Karpas-422 (cell line): ENCODE results near the gene PLSCR4. TPM values are rescaled to one million over a fixed set of nuclear protein-coding genes. Genes with fewer than 3 reads are reported as not detected.
"Not testable (repeated sequence)": the region's sequence is repeated elsewhere in the genome, so short reads cannot be mapped to it uniquely, and the experiment has no call there.

ENCODE experiments used
- DNase-seq: peaks from one replicate; pipeline ENCODE4 v3.0.0-alpha.2; 2015
- H2AFZ ChIP-seq: fragments of 200-600 bp; sonication (generic); 2 replicates; pipeline ENCODE4 v1.6.1; 2014; ENCODE audit warnings: antibody characterized with exemption, low read length, mixed read lengths
- H3K27ac ChIP-seq: fragments of 200-600 bp; sonication (generic); 2 replicates; pipeline ENCODE4 v1.5.1; 2014; ENCODE audit warnings: mild to moderate bottlenecking, low read length, moderate library complexity
- H3K27me3 ChIP-seq: fragments of 200-600 bp; sonication (generic); 2 replicates; pipeline ENCODE4 v1.6.1; 2014; ENCODE audit warnings: low read length, mixed read lengths
- H3K36me3 ChIP-seq: fragments of 200-600 bp; sonication (generic); 2 replicates; pipeline ENCODE4 v1.6.1; 2014; ENCODE audit warnings: low read length, mixed read lengths; ENCODE audit not compliant: insufficient read depth
- H3K4me1 ChIP-seq: fragments of 200-600 bp; sonication (generic); 2 replicates; pipeline ENCODE4 v1.6.1; 2014; ENCODE audit warnings: mild to moderate bottlenecking, low read length, mixed read lengths
- H3K4me2 ChIP-seq: fragments of 200-600 bp; sonication (generic); 2 replicates; pipeline ENCODE4 v1.6.1; 2014; ENCODE audit warnings: low read length, low read depth, mild to moderate bottlenecking; ENCODE audit not compliant: poor library complexity, severe bottlenecking
- H3K4me3 ChIP-seq: fragments of 200-600 bp; sonication (generic); 2 replicates; pipeline ENCODE4 v1.5.1; 2014; ENCODE audit warnings: mild to moderate bottlenecking, antibody characterized with exemption, low read length, mixed read lengths
- H3K79me2 ChIP-seq: fragments of 200-600 bp; sonication (generic); 2 replicates; pipeline ENCODE4 v1.6.1; 2014; ENCODE audit warnings: mild to moderate bottlenecking, low read length, mixed read lengths
- H3K9ac ChIP-seq: fragments of 200-600 bp; sonication (generic); 2 replicates; pipeline ENCODE4 v1.6.0; 2014; ENCODE audit warnings: low read length
- H3K9me2 ChIP-seq: fragments of 200-600 bp; sonication (generic), shearing (Covaris generic); replicated peaks from 2 replicates; pipeline ENCODE4 v1.6.0; 2014; ENCODE audit warnings: mild to moderate bottlenecking, low read length, moderate library complexity; ENCODE audit not compliant: insufficient read depth
- H3K9me3 ChIP-seq: fragments of 300-700, 200-600 bp; sonication (generic); 2 replicates; pipeline ENCODE4 v1.6.1; 2014; ENCODE audit warnings: low read length, mixed read lengths
- H4K20me1 ChIP-seq: fragments of 200-600 bp; sonication (generic); 2 replicates; pipeline ENCODE4 v1.6.1; 2014; ENCODE audit warnings: mild to moderate bottlenecking, antibody characterized with exemption, low read length, low read depth; ENCODE audit not compliant: insufficient read depth
- total RNA-seq: library from RNA; depleted of rRNA; stranded (reverse); fragments of >200 nt; shearing (Covaris generic); gene quantifications from 2 replicates; pipeline ENCODE4 v1.2.3, GENCODE V29; 2014; ENCODE audit warnings: low replicate concordance

Gene PLSCR4
- total RNA-seq, 1 experiment from 2014 or later = not detected

DNA sequence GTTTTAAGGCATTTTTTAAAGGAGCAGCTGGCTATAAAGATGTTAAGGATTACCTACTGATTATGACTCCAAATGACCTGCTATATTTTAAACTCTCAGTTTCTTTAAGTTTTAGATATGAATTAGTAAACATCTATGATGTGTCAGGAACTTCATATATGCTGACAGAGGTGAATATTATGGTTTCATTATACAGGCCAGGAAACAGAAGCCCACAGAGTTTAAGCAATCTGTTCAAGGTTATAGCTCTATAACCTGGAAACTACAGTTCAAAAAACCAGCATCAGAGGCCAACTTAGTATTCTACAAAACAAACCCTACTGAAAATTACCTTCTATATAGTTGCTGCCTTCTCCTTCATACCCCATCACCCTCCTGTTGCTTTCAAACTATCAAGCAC lies 17.4 kb downstream of the PLSCR4 start:
- H4K20me1 ChIP-seq = no peaks in the 10 kb centered on the region
- no peaks in the 10 kb centered on the region for H3K36me3 ChIP-seq
- H3K4me2 ChIP-seq = no peak overlapping the region
- no peaks in the 10 kb centered on the region for H3K27me3 ChIP-seq
- H2AFZ ChIP-seq = no peak overlapping the region
- no peaks in the 10 kb centered on the region for H3K9me2 ChIP-seq
- H3K4me1 ChIP-seq = no peaks in the 10 kb centered on the region
- H3K9ac ChIP-seq = no peak overlapping the region
- DNase-seq = no peak
- peaks cover 7% of the 10 kb centered on the region; the same call in 1 of the 2 replicates for H3K9me3 ChIP-seq
- no peak overlapping the region for H3K27ac ChIP-seq
- no peak overlapping the region for H3K4me3 ChIP-seq
- H3K79me2 ChIP-seq = no peaks in the 10 kb centered on the region

DNA sequence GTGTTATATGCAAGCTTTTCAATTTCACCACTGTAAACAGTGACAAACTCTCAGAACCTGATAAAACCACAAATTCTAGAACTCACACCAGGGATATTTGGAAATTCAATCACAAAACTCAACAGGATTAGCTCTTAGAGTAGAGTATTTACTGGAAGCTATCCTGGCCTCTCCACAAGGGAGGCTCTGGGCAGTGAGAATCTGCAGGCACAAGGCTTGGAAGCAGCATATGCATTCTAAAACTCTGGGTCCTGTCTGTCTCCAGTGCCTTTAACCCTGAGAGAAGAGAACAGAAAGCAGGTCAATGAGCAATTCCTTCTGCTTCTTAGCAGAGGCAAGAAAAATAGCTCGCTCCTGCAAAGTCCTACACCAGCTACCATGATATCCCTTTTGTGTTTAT lies 23.4 kb downstream of the PLSCR4 start:
- Histone ChIP-seq H3K9me2 (no peaks in the 10 kb centered on the region), H3K9ac (no peak overlapping the region), H3K9me3 (no peaks in the 10 kb centered on the region), H3K4me3 (no peak overlapping the region), H3K27me3 (no peaks in the 10 kb centered on the region), H3K27ac (no peak overlapping the region), H3K4me1 (no peaks in the 10 kb centered on the region), H3K79me2 (no peaks in the 10 kb centered on the region), H3K36me3 (no peaks in the 10 kb centered on the region), H4K20me1 (no peaks in the 10 kb centered on the region), H2AFZ (no peak overlapping the region), H3K4me2 (no peak overlapping the region)
- no peak for DNase-seq

DNA sequence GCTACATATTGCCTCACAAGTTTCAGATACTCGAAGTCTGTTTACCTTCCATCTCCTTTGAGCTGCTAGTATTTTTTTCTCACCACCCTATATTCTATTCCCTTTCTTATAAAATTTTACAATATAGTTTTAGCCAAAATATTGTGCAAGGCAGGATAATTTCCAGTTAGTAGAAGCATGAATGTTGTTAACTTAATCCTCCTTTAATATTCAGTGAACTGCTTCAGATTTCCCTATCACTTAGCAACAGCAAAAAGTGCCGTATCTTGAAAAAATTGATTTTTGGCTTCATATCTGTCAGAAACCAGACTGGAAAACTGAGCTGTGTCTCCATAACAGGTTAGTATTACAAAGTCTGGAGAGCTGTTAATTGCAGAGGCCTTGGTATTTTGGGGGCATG lies 24.0 kb downstream of the PLSCR4 start:
- Histone ChIP-seq H3K4me2 (no peak overlapping the region), H3K9me2 (no peaks in the 10 kb centered on the region), H3K27me3 (no peaks in the 10 kb centered on the region), H3K4me3 (no peak overlapping the region), H3K27ac (no peak overlapping the region), H4K20me1 (no peaks in the 10 kb centered on the region), H3K79me2 (no peaks in the 10 kb centered on the region), H3K36me3 (no peaks in the 10 kb centered on the region), H2AFZ (no peak overlapping the region), H3K9me3 (no peaks in the 10 kb centered on the region), H3K4me1 (no peaks in the 10 kb centered on the region), H3K9ac (no peak overlapping the region)
- DNase-seq = no peak

DNA sequence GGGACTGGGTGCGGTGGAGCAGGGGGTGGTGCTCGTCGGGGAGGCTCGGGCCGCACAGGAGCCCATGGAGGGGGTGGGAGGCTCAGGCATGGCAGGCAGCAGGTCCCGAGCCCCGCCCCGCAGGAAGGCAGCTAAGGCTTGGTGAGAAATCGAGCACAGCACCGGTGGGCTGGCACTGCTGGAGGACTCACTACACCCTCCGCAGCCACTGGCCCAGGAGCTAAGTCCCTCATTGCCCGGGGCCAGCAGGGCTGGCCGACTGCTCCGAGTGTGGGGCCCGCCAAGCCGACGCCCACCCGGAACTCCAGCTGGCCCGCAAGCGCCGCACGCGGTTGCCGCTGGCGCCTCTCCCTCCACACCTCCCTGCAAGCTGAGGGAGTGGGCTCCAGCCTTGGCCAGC lies 25.4 kb downstream of the PLSCR4 start:
- not testable (repeated sequence) for H2AFZ ChIP-seq, H3K4me2 ChIP-seq, H3K36me3 ChIP-seq, H3K79me2 ChIP-seq, H4K20me1 ChIP-seq, H3K9ac ChIP-seq, DNase-seq, H3K27me3 ChIP-seq, H3K4me1 ChIP-seq, H3K27ac ChIP-seq, H3K4me3 ChIP-seq, H3K9me2 ChIP-seq, H3K9me3 ChIP-seq

DNA sequence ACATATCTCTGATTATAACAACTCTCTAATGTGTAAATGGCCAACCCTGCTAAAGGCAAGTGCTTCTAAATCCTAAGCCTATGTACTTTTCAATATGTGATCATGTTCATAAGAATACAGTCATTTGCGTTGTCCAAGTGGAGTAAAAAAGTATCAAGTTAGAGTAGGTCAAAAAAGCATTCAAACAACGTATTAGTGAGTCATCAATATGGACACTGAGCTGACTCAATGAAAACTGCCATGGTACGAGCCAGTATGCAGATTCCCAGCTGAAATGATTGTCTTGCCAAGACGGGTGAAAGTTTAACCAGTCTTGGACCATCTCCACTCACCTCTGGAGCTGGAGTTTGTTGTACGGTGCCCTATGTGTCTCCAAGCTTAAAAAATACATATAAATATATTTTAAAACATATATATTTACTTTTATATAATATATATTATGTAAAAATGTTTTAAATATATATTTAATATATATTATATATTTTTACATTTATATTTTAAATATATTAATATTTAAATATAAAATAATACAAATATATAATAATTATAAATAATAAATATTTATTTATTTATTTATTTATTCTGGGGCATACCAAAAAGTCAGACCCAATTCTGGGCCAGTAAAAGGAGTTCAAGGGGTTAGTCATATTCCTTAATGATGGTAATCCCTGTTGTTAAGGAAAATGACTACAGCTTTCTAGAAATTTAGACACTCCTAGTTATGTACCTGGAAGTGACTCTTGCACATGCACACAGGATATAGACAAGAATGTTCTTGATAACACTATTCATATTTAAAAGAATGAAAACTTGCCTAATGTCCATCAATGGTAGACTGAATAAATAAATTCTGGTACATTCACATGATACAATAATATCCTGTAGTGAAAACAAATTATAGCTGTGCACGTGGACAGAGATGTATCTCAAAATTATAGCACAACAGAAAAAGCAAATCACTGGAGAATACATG lies 27.2 kb downstream of the PLSCR4 start:
- Histone ChIP-seq H3K4me2 (no peak overlapping the region), H3K9ac (no peak overlapping the region)
- no peak for DNase-seq

DNA sequence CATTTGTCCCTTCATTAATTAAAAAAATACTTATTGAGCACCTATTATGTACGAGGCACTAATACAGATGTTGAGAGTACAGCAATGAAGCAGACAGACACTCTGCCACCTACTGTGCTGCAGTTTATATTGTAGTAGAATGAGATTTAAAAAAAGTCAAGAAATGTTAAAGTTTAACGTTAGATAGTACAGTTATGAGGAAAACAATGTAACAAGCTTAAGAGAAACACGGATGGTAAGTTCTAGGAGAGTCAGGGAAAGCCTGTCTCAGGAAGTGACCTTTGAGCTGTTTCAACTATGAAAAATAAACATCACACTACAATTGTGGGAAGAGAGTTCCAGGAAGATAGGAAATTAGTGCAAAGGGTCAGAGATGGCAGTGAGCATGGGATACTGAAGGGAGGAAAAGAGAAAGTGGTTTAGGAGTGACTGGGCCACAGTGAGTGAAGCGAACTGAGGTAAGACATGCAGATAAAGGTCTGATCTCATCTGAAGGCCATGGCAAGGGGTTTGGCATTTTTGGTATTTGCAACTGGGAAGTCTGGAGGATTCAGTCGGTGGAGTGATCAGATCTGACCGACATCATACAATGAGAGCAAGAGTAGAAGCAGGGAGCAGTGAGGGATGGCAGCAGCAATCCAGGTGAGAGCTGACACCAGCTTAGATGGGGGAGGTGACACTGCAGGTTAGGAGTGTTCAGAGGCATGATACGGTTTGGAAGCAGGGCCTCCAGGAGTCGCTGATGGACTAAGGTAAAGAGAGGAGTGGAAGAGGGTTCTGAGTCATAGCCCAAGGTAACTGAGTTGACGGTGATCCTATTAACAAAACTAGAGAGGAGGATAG lies 28.5 kb downstream of the PLSCR4 start:
- Histone ChIP-seq H3K4me1 (no peaks in the 10 kb centered on the region), H3K4me2 (no peak overlapping the region), H3K9me3 (no peaks in the 10 kb centered on the region), H2AFZ (no peak overlapping the region), H3K36me3 (no peaks in the 10 kb centered on the region), H3K4me3 (no peak overlapping the region), H4K20me1 (no peaks in the 10 kb centered on the region), H3K79me2 (no peaks in the 10 kb centered on the region), H3K27ac (no peak overlapping the region), H3K27me3 (no peaks in the 10 kb centered on the region), H3K9ac (no peak overlapping the region), H3K9me2 (no peaks in the 10 kb centered on the region)
- DNase-seq = no peak

More for the DNA sequence above, 27.2 kb downstream of the PLSCR4 start:
- no peaks in the 10 kb centered on the region for H3K27me3 ChIP-seq
- H2AFZ ChIP-seq = no peak overlapping the region
- no peaks in the 10 kb centered on the region for H3K36me3 ChIP-seq
- H4K20me1 ChIP-seq = no peaks in the 10 kb centered on the region
- no peak overlapping the region for H3K27ac ChIP-seq
- H3K9me3 ChIP-seq = no peaks in the 10 kb centered on the region
- H3K9me2 ChIP-seq = no peaks in the 10 kb centered on the region
- H3K4me3 ChIP-seq = no peak overlapping the region
- no peaks in the 10 kb centered on the region for H3K79me2 ChIP-seq
- no peaks in the 10 kb centered on the region for H3K4me1 ChIP-seq

DNA sequence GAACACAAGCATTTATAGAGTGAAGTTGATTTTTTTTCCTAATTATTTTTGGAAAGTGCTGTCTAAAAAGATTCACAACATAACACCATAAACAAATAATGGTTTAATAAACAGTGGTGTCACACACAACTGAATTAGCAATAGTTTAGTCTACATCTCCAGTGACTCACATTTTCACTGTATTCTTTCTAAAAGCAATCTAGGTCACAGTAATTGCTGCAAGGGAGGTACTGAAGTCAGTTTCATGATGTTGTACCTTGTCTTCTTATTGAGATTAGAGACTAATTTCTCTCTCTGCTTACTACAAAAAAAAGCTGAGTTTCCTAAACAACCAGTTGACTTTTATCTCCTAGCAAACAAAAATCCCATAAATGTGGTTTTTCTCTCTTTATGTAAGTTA lies 29.6 kb downstream of the PLSCR4 start:
- H2AFZ ChIP-seq = no peak overlapping the region
- no peaks in the 10 kb centered on the region for H3K36me3 ChIP-seq
- no peaks in the 10 kb centered on the region for H3K9me2 ChIP-seq
- no peaks in the 10 kb centered on the region for H3K79me2 ChIP-seq
- H3K27ac ChIP-seq = no peak overlapping the region
- H3K27me3 ChIP-seq = no peaks in the 10 kb centered on the region
- no peaks in the 10 kb centered on the region for H4K20me1 ChIP-seq
- H3K9me3 ChIP-seq = no peaks in the 10 kb centered on the region
- no peak overlapping the region for H3K9ac ChIP-seq
- no peak overlapping the region for H3K4me3 ChIP-seq
- H3K4me1 ChIP-seq = no peaks in the 10 kb centered on the region
- H3K4me2 ChIP-seq = no peak overlapping the region
- no peak for DNase-seq
